BE2C (cell line): ENCODE measurements around the gene TIGD3.
A peak's percentile ranks its signal among the peaks of the same experiment; 100 is the strongest.

Experiments used
- DNase-seq: peaks from one replicate; pipeline ENCODE4 v3.0.0-alpha.2; 2020
- H3K27me3 ChIP-seq: fragments of 250-450 bp; sonication (Bioruptor Pico); 2 replicates; pipeline ENCODE4 v1.5.1; 2020; ENCODE audit warnings: mild to moderate bottlenecking
- H3K36me3 ChIP-seq: fragments of 250-450 bp; sonication (Bioruptor Pico); 2 replicates; pipeline ENCODE4 v1.5.1; 2020; ENCODE audit warnings: mild to moderate bottlenecking
- H3K4me1 ChIP-seq: fragments of 250-450 bp; sonication (Bioruptor Pico); 2 replicates; pipeline ENCODE4 v1.5.1; 2020
- H3K4me3 ChIP-seq: 2 replicates; pipeline ENCODE4 v1.5.1; 2011; ENCODE audit warnings: low read depth, low read length
- H3K9me3 ChIP-seq: fragments of 250-450 bp; sonication (Bioruptor Pico); 2 replicates; pipeline ENCODE4 v1.5.1; 2020
- CTCF ChIP-seq: IDR thresholded peaks from 2 replicates; pipeline ENCODE4 v1.5.1; 2012; ENCODE audit warnings: mild to moderate bottlenecking, low read depth, low read length

Gene TIGD3

GRCh38 chr11:65378928-65379638 lies 24.5 kb downstream of the TIGD3 start:
- TF ChIP-seq CTCF, result no peak
- Histone ChIP-seq H3K4me1 (no peaks in the 10 kb centered on the region), H3K4me3 (no peak overlapping the region), H3K27me3 (no peaks in the 10 kb centered on the region), H3K36me3 (no peaks in the 10 kb centered on the region), H3K9me3 (no peaks in the 10 kb centered on the region)
- DNase-seq, result no peak

- DNase-seq, result no peak
- no peaks in the 10 kb centered on the region for H3K4me1 ChIP-seq
- no peaks in the 10 kb centered on the region for H3K36me3 ChIP-seq
- H3K9me3 ChIP-seq, result no peaks in the 10 kb centered on the region
- H3K4me3 ChIP-seq, result no peak overlapping the region
- TF ChIP-seq CTCF, result no peak
- no peaks in the 10 kb centered on the region for H3K27me3 ChIP-seq
Measured at GRCh38 chr11:65379698-65380459, 25.3 kb downstream of the TIGD3 start.

- no peak overlapping the region for H3K4me3 ChIP-seq
- H3K9me3 ChIP-seq, result no peaks in the 10 kb centered on the region
- no peak for TF ChIP-seq CTCF
- DNase-seq, result no peak
- H3K4me1 ChIP-seq, result no peaks in the 10 kb centered on the region
- no peaks in the 10 kb centered on the region for H3K27me3 ChIP-seq
- no peaks in the 10 kb centered on the region for H3K36me3 ChIP-seq
Measured at GRCh38 chr11:65380460-65381119, 26.0 kb downstream of the TIGD3 start.

- no peaks in the 10 kb centered on the region for H3K9me3 ChIP-seq
- H3K27me3 ChIP-seq, result no peaks in the 10 kb centered on the region
- peak overlapping the region; percentile 48 for H3K4me3 ChIP-seq
- no peaks in the 10 kb centered on the region for H3K36me3 ChIP-seq
- no peak for DNase-seq
- H3K4me1 ChIP-seq, result no peaks in the 10 kb centered on the region
- TF ChIP-seq CTCF, result no peak
Measured at GRCh38 chr11:65381716-65382032, 27.1 kb downstream of the TIGD3 start.

GRCh38 chr11:65382033-65382803 lies 27.7 kb downstream of the TIGD3 start, which contains the start of gene SLC25A45:
Gene SLC25A45, minus strand, starts transcription at chr11:65382646. Its CDS starts 695 bp downstream, at chr11:65381951.
- peak; percentile 51 for TF ChIP-seq CTCF
- peak; percentile 88 for DNase-seq
- Histone ChIP-seq H3K27me3 (no peaks in the 10 kb centered on the region), H3K9me3 (no peaks in the 10 kb centered on the region), H3K4me1 (no peaks in the 10 kb centered on the region), H3K4me3 (peak within 1 kb of the TSS; percentile 48), H3K36me3 (no peaks in the 10 kb centered on the region)
